Activated T-cell treated with anti-CD3 and anti-CD28 coated beads, Interleukin-2, amount 50 U/mL, for 48 hours (primary cell): Measurements from ENCODE around the gene BROX.
"Not testable (repeated sequence)": the region's sequence is repeated elsewhere in the genome, so short reads cannot be mapped to it uniquely, and the experiment has no call there.

Experiments used
- DNase-seq, 2 experiments: peaks; one replicate each; pipeline ENCODE4 v3.0.0-alpha.2; 2020

BROX gene

GRCh38 chr1:222732216-222733159 is 20.1 kb downstream of the BROX start:
- DNase-seq = no peak

GRCh38 chr1:222734740-222735139 is 22.4 kb downstream of the BROX start:
- no peak for DNase-seq

- no peak for DNase-seq
Observed at GRCh38 chr1:222736470-222736869, 24.1 kb downstream of the BROX start.

DNA sequence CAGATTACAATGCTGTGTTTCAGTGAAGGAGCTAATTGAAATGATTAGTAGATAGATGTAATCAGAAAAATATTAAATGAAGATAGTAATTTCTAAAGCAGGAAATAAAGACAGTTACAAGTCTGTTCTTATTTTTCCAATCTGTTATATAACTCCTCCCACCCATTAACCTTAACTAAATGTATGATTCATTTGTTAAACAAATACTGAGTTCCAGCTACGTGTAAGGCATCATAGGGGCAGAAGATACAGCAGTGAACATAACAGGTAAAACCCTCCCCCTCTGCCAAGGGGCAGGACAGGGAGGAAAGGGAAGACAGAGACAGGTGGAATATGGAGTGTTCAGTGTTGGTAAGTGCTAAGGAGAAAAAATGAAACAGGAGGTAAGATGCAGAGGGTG is 24.6 kb downstream of the BROX start, which contains the start of gene FAM177B:
FAM177B (plus strand) TSS at position 231 of the 400 bp plus-strand sequence. CDS start 9,344 bp downstream, outside the sequence.
- no peak for DNase-seq

- DNase-seq = no peak
Observed at GRCh38 chr1:222739465-222739864, 27.1 kb downstream of the BROX start.

GRCh38 chr1:222739929-222740328 is 27.6 kb downstream of the BROX start:
- no peak for DNase-seq

DNA sequence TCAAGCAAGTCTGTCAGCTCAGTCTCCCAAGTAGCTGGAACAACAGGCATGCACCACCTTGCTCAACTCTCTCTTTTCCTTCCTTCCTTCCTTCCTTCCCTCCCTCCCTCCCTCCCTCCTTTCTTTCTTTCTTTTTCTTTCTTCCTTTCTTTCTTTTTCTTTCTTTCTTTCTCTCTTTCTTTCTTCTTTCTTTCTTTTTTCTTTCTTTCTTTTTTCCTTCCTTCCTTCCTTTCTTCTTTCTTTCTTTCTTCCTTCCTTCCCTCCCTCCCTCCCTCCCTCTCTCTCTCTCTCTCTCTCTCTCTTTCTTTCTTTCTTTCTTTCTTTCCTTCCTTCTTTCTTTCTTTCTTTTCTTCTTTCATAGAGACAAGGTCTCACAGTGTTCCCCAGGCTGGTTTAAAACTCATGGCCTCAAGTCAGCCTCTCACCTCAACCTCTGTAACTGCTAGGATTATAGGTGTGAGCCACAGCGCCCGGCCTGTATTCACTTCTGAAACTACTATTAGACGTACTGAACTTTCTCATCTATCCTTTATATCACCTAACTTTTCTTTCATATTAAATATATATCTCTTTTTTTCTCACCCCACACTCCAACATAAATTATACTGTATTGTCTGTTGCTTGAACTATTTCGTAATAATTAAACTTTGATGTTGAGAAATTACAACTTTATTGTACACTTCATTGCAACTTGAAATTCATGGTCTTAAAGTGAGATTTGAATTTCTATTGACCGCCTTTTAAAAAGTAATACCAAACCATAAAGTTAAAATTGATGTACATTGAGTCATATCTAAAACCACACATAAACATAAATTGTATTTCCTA is 29.5 kb downstream of the BROX start:
- DNase-seq = not testable (repeated sequence)

DNA sequence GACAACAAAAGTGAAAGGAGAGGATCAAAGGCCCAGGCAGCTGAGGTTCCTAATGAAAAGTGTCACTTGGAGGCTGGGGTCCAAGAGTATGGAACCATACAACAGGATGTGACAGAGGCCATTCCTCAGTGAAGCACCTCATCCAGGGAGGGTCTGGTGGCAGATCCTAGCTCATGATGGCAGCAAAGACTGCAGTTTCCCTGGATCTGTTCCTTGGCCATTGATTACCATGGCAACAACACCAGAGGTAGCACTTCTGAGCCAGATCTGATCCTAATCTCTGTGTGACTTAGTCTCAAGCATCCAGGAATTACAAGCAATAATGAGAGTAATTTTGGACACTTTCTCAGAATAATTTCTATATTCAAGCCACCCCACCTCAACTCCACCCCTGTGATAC is 37.6 kb downstream of the BROX start:
- no peak for DNase-seq

DNA sequence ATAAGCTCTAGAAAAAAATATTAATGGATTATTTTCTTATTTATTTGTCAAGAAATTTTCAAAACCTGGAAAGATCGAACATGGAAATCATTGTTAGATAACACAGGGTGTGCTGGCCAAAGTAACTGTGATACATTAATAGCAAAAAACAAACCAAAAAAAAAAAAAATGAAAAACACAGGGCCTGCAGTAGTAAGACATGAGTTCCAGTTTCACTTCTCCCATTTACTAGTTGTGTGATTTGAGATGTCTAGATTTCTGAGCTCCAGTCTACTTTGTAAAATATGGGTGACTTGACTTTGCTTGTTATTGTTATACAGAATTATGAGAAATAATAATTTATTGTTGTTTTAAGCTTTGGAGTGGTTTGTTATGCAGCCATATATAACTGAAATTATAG is 38.3 kb downstream of the BROX start:
- DNase-seq = no peak

GRCh38 chr1:222751255-222751654 is 38.9 kb downstream of the BROX start:
- no peak for DNase-seq

- no peak for DNase-seq
Observed at GRCh38 chr1:222754366-222755139, 42.2 kb downstream of the BROX start.

GRCh38 chr1:222757646-222758268 is 45.4 kb downstream of the BROX start:
- DNase-seq = no peak

GRCh38 chr1:222759451-222760035 is 47.2 kb downstream of the BROX start:
- DNase-seq = no peak

GRCh38 chr1:222761083-222761482 is 48.7 kb downstream of the BROX start:
- no peak for DNase-seq

- not testable (repeated sequence) for DNase-seq
Observed at GRCh38 chr1:222762178-222762577, 49.8 kb downstream of the BROX start.

GRCh38 chr1:222767152-222767571 is 54.8 kb downstream of the BROX start:
- DNase-seq = no peak

DNA sequence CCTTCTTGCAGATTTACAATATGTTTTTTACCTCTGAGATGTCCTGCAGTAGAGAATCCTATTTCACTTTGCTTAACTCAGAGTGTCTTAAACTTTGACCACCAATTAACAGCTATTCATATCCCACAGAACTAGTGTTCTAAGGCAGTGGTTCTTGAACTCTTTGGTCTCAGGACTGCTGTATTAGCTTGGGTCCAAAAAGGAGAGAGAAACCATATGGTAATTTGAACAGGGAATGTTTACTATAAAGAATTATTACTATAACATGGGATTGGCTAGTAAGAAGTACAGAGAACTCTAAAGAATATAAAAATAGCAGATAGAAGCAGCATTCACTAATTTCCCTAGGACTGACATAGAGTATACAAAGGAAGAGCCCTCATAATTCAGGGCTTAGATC is 56.2 kb downstream of the BROX start:
- DNase-seq = no peak

DNA sequence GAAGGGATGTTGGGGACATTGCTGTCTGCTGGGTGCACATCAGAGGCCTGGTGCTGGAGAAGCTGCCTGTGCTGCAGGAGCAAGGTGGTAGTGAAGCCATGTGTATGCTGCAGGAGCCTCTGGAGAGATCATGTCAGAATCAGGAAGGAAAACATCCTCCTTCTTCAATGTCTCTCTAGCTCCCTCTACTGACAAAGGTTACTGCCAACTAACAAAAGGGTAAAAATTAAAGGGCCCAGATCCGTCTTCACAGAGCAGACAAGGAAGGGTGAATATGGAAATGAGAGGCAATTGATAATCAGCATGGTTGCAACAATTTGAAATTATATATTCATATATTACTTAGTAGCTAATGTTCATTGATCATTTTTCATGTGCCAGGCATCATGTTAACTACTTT is 56.8 kb downstream of the BROX start:
- DNase-seq = no peak

DNA sequence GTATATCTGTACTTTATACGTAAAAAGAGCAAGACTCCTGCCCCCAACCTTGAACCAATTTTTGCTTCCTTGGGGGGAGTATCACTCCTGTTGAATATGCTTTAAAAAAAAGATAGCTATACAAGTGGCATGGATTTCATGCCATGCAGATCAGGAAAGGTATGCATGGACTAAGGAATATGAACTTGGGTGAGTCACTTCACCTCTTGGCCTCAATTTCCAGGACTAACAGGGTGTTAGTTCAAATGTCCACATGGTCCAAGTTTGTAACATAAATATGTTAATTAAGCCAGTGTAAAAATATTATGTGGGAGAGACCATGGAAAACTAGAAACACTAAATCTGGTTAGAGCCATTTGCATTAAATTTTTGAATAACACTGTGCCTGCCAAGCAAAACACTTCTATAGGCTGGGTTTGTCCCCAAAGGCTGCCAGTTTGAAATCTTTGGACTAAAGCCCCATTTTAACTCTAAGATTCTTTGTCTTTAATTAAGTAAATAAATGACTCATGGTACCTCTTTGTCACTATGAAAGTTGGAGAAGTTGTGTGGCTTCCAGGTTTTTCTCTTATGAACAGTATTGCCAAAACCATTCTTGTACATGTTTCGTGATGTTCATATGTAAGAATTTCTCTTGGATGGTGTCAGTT is 57.7 kb downstream of the BROX start:
- DNase-seq = no peak

- no peak for DNase-seq
Observed at GRCh38 chr1:222772996-222773379, 60.6 kb downstream of the BROX start.

DNA sequence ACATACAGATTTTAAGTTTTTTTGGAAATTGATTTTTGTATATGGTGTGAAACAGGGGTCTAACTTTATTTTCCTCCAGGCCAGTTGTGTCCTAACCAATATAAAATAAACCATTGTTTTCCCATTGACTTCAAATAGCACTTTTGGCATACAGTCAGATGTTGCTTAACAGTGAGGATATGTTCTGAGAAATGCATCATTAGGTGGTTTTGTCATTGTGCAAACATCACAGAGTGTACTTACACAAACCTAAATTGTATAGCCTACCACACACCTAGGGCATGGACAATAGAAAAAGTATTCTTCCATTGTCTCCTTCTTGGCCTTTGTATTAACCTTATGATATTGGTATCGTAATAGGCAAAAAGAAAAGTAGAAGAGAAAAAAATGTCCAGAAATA is 65.1 kb downstream of the BROX start:
- no peak for DNase-seq

- DNase-seq = no peak
Observed at GRCh38 chr1:222777977-222778376, 65.6 kb downstream of the BROX start.
